ENCODE results near the gene SLC7A10. TPM values are rescaled to one million over a fixed set of nuclear protein-coding genes. Genes with fewer than 3 reads are reported as not detected.

The SLC7A10 gene
- total RNA-seq, 4 donors from 2014 or later: not detected

GRCh38 chr19:33161201-33161600, 64.4 kb downstream of the SLC7A10 start:
- TF ChIP-seq POLR2A (IDR thresholded peaks at IDR 0.05) (no peak), CTCF (IDR thresholded peaks at IDR 0.05 in 4 of 5, conservative IDR thresholded peaks at IDR 0.05 in 1 of 5) (no peak)
- in situ Hi-C loops (cut with MboI; ENCODE audit: low sequenced_read_pairs in 4 of 4): no loop called here

GRCh38 chr19:33159893-33160292, 65.8 kb downstream of the SLC7A10 start:
- intact Hi-C loops (cut with DNase I; ENCODE audit: low total_unique reads): no loop called here
- no peak for ATAC-seq

More at GRCh38 chr19:33161201-33161600, 64.4 kb downstream of the SLC7A10 start:
- H3K36me3 ChIP-seq: no peaks in the 10 kb centered on the region
- ATAC-seq: no peak
- no peak for DNase-seq
- no peak overlapping the region for H3K27ac ChIP-seq
- H3K9me3 ChIP-seq: no peaks in the 10 kb centered on the region
- no peaks in the 10 kb centered on the region for H3K27me3 ChIP-seq
- intact Hi-C loops (cut with DNase I; ENCODE audit: low total_unique reads): no loop called here
- no peaks in the 10 kb centered on the region for H3K4me1 ChIP-seq
- H3K4me3 ChIP-seq: no peak overlapping the region

GRCh38 chr19:33159149-33159548, 66.5 kb downstream of the SLC7A10 start:
- Histone ChIP-seq H3K27ac (no peak overlapping the region), H3K4me3 (no peak overlapping the region), H3K9me3 (no peaks in the 10 kb centered on the region), H3K27me3 (no peaks in the 10 kb centered on the region), H3K36me3 (no peaks in the 10 kb centered on the region), H3K4me1 (no peaks in the 10 kb centered on the region)
- intact Hi-C loops (cut with DNase I; ENCODE audit: low total_unique reads): no loop called here
- ATAC-seq: no peak
- DNase-seq: no peak
- in situ Hi-C loops (cut with MboI; ENCODE audit: low sequenced_read_pairs in 4 of 4): no loop called here
- no peak for TF ChIP-seq CTCF (IDR thresholded peaks at IDR 0.05 in 4 of 5, conservative IDR thresholded peaks at IDR 0.05 in 1 of 5)
- TF ChIP-seq POLR2A (IDR thresholded peaks at IDR 0.05): no peak

More at GRCh38 chr19:33159893-33160292, 65.8 kb downstream of the SLC7A10 start:
- in situ Hi-C loops (cut with MboI; ENCODE audit: low sequenced_read_pairs in 4 of 4): no loop called here
- H3K27ac ChIP-seq: no peak overlapping the region
- TF ChIP-seq CTCF (IDR thresholded peaks at IDR 0.05 in 4 of 5, conservative IDR thresholded peaks at IDR 0.05 in 1 of 5): no peak
- no peak for TF ChIP-seq POLR2A (IDR thresholded peaks at IDR 0.05)
- DNase-seq: no peak
- no peaks in the 10 kb centered on the region for H3K4me1 ChIP-seq
- no peaks in the 10 kb centered on the region for H3K36me3 ChIP-seq
- H3K4me3 ChIP-seq: no peak overlapping the region
- no peaks in the 10 kb centered on the region for H3K9me3 ChIP-seq
- H3K27me3 ChIP-seq: no peaks in the 10 kb centered on the region

Other genes with a start within 250 kb of the SLC7A10 start
- gene RHPN2, start 161.0 kb downstream of the SLC7A10 start, total RNA-seq: under 1 TPM in 3 of 4 donors, not detected in 1; 0.39 to 0.71 (median 0.70) TPM
- 1 to 10 TPM; 2.2 to 5.3 (median 4.6) TPM for gene GPATCH1, start 144.7 kb downstream of the SLC7A10 start, total RNA-seq
- not detected for gene WDR88, start 93.7 kb downstream of the SLC7A10 start, total RNA-seq
- 10 to 100 TPM; 18.3 to 29.3 (median 25.1) TPM for gene LRP3, start 31.5 kb downstream of the SLC7A10 start, total RNA-seq
- 10 to 100 TPM; 11.9 to 29.9 (median 25.5) TPM for gene CEBPA, start 76.7 kb upstream of the SLC7A10 start, total RNA-seq
- gene CEBPG, start 147.9 kb upstream of the SLC7A10 start, total RNA-seq: 10 to 100 TPM; 44.2 to 50.1 (median 46.1) TPM